Measurements from ENCODE around the gene TARM1.

DNA sequence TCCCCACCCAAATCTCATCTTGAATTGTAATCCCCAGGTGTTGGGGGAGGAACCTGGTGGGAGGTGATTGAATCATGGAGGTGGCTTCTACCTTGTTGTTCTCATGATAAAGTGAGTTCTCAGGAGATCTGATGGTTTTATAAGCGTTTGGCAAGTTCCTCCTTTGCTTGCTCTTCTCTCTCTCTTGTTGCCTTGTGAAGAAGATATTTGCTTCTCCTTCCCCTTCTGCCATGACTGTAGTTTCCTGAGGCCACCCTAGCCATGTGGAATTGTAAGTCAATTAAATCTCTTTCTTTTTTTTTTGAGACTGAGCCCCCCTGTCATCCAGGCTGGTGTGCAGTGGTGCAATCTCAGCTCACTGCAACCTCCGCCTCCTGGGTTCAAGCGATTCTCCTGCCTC, 51.9 kb downstream of the TARM1 start:
- TF ChIP-seq CTCF (IDR thresholded peaks at IDR 0.05; ENCODE audit: poor library complexity, severe bottlenecking) (no peak), RAD21 (conservative IDR thresholded peaks at IDR 0.05) (no peak), EZH2 (IDR thresholded peaks at IDR 0.05; ENCODE audit: borderline replicate concordance, insufficient read depth, low read length, poor library complexity, severe bottlenecking) (no peak), TAF1 (IDR thresholded peaks at IDR 0.05; ENCODE audit: low read depth) (no peak), MXI1 (conservative IDR thresholded peaks at IDR 0.05; ENCODE audit: poor library complexity, severe bottlenecking) (no peak), EP300 (conservative IDR thresholded peaks at IDR 0.05; ENCODE audit: poor library complexity, severe bottlenecking) (no peak), POLR2AphosphoS5 (IDR thresholded peaks at IDR 0.05) (no peak)
- TF ChIP-seq, protein P1, sequence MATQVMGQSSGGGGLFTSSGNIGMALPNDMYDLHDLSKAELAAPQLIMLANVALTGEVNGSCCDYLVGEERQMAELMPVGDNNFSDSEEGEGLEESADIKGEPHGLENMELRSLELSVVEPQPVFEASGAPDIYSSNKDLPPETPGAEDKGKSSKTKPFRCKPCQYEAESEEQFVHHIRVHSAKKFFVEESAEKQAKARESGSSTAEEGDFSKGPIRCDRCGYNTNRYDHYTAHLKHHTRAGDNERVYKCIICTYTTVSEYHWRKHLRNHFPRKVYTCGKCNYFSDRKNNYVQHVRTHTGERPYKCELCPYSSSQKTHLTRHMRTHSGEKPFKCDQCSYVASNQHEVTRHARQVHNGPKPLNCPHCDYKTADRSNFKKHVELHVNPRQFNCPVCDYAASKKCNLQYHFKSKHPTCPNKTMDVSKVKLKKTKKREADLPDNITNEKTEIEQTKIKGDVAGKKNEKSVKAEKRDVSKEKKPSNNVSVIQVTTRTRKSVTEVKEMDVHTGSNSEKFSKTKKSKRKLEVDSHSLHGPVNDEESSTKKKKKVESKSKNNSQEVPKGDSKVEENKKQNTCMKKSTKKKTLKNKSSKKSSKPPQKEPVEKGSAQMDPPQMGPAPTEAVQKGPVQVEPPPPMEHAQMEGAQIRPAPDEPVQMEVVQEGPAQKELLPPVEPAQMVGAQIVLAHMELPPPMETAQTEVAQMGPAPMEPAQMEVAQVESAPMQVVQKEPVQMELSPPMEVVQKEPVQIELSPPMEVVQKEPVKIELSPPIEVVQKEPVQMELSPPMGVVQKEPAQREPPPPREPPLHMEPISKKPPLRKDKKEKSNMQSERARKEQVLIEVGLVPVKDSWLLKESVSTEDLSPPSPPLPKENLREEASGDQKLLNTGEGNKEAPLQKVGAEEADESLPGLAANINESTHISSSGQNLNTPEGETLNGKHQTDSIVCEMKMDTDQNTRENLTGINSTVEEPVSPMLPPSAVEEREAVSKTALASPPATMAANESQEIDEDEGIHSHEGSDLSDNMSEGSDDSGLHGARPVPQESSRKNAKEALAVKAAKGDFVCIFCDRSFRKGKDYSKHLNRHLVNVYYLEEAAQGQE (IDR thresholded peaks at IDR 0.05; ENCODE audit: borderline replicate concordance) = no peak
